Measurements from ENCODE around the gene WDR5.

Gene WDR5

DNA sequence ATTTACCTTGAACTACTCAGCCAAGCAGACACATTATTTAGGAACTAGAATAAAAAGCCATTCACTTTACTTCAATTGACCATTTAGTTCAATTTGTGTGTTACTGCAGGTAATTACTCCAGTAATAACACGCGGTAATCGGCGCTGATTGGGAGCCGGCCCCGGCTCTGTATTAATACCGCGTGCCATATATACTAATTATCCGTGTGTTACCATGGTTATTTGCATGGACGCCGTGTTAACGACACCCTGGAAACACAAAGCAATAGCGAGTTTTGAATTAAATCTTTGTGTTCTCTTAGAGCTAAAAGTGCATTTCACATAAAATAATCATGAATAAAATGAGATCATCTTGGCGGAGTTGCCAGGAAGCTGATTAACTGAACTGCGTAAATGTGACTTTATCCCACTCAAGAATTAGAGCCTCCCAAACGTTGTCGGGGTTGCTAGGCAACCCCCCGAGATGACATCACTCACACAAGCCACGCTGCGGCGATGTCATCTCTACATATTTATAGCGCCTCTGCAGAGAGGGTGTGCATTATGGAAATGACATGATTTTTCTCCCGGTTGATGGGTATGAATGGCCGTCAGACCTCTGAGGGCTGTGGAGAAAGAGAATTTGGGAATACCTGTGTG, 69.9 kb downstream of the WDR5 start:
- TF ChIP-seq, protein P1, sequence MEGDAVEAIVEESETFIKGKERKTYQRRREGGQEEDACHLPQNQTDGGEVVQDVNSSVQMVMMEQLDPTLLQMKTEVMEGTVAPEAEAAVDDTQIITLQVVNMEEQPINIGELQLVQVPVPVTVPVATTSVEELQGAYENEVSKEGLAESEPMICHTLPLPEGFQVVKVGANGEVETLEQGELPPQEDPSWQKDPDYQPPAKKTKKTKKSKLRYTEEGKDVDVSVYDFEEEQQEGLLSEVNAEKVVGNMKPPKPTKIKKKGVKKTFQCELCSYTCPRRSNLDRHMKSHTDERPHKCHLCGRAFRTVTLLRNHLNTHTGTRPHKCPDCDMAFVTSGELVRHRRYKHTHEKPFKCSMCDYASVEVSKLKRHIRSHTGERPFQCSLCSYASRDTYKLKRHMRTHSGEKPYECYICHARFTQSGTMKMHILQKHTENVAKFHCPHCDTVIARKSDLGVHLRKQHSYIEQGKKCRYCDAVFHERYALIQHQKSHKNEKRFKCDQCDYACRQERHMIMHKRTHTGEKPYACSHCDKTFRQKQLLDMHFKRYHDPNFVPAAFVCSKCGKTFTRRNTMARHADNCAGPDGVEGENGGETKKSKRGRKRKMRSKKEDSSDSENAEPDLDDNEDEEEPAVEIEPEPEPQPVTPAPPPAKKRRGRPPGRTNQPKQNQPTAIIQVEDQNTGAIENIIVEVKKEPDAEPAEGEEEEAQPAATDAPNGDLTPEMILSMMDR (conservative IDR thresholded peaks at IDR 0.05; ENCODE audit: low read depth, low read length): no peak
- Histone ChIP-seq H3K4me3 (IDR thresholded peaks at IDR 0.05; ENCODE audit: insufficient read depth, low read depth, low read length) (no peak overlapping the region), H3K4me1 (ENCODE audit: low read depth, poor library complexity, severe bottlenecking) (no peaks in the 10 kb centered on the region), H3K9ac (no peak overlapping the region), H3K79me2 (ENCODE audit: insufficient read depth, low read depth) (no peaks in the 10 kb centered on the region), H2AFZ (ENCODE audit: low read depth) (no peak overlapping the region), H4K20me1 (ENCODE audit: insufficient read depth) (no peaks in the 10 kb centered on the region), H3K36me3 (ENCODE audit: insufficient read depth) (no peaks in the 10 kb centered on the region), H3K27me3 (ENCODE audit: insufficient read depth, low read depth) (peaks cover 3% of the 10 kb centered on the region; the same call in 1 of the 2 replicates), H3K4me2 (no peak overlapping the region), H3K27ac (no peak overlapping the region)

DNA sequence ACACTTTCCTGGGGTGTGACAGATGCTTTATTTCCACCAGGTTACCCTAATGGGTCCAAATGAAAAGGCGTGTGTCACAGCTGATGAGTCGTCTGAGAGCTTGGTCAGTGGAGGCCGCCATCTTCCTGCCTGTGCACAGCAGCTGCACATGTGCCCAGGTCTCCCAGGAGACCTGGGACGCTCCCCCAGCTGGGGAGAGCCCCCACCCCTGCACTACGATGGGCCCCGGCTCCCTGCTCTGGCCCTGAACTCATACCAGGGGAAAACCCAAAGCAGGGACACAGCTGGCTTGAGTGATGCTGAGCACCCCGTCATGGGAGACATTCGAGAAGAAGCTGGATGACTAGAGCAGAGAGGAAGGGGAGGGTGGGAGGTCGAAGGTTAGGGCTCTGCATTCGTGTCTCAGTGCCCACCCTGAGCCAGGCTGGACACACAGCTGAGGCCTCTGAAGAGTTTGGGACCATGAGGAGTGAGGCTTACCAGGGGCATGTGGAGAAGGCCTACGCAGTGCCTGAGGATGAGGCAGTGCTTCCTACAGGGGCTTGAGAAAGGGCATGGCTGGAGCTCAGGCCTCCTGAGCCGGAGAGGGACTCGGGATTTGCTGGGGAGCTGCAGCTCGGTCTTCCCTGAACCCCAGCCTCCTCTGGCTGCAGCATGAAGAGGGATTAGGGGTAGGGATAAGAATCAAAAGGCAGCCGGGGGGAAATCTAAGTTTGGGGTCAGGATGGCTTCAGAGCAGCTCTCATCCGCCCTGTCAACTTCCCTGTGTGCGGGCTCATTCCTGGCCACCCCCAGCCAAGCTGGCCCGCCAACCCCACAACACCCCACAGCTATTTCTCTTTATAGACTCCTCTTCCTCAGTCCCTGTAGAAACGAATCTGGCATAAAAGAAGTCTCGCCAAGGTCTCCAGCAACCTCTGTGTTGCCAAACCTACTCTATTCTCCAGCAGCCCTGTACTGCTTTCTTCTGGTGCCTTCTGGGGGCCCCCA, 70.7 kb downstream of the WDR5 start:
- Histone ChIP-seq H3K4me1 (ENCODE audit: low read depth, poor library complexity, severe bottlenecking) (no peaks in the 10 kb centered on the region), H2AFZ (ENCODE audit: low read depth) (no peak overlapping the region), H3K27me3 (ENCODE audit: insufficient read depth, low read depth) (peaks cover 3% of the 10 kb centered on the region; the same call in 1 of the 2 replicates), H3K4me3 (IDR thresholded peaks at IDR 0.05; ENCODE audit: insufficient read depth, low read depth, low read length) (no peak overlapping the region), H3K4me2 (no peak overlapping the region), H3K9ac (no peak overlapping the region), H3K79me2 (ENCODE audit: insufficient read depth, low read depth) (no peaks in the 10 kb centered on the region), H4K20me1 (ENCODE audit: insufficient read depth) (no peaks in the 10 kb centered on the region), H3K36me3 (ENCODE audit: insufficient read depth) (no peaks in the 10 kb centered on the region), H3K27ac (no peak overlapping the region)
- TF ChIP-seq, protein P1 (conservative IDR thresholded peaks at IDR 0.05; ENCODE audit: low read depth, low read length): no peak

- TF ChIP-seq, protein P1 (conservative IDR thresholded peaks at IDR 0.05; ENCODE audit: low read depth, low read length): no peak
- Histone ChIP-seq H3K27me3 (ENCODE audit: insufficient read depth, low read depth) (peaks cover 3% of the 10 kb centered on the region; the same call in 1 of the 2 replicates), H4K20me1 (ENCODE audit: insufficient read depth) (no peaks in the 10 kb centered on the region), H3K79me2 (ENCODE audit: insufficient read depth, low read depth) (no peaks in the 10 kb centered on the region), H2AFZ (ENCODE audit: low read depth) (no peak overlapping the region), H3K4me2 (no peak overlapping the region), H3K36me3 (ENCODE audit: insufficient read depth) (no peaks in the 10 kb centered on the region), H3K4me1 (ENCODE audit: low read depth, poor library complexity, severe bottlenecking) (no peaks in the 10 kb centered on the region), H3K27ac (no peak overlapping the region), H3K9ac (no peak overlapping the region), H3K4me3 (IDR thresholded peaks at IDR 0.05; ENCODE audit: insufficient read depth, low read depth, low read length) (no peak overlapping the region)
Measured at GRCh38 chr9:134208310-134208841, 72.5 kb downstream of the WDR5 start.

- Histone ChIP-seq H3K36me3 (ENCODE audit: insufficient read depth) (no peaks in the 10 kb centered on the region), H3K27ac (no peak overlapping the region), H4K20me1 (ENCODE audit: insufficient read depth) (no peaks in the 10 kb centered on the region), H3K4me2 (no peak overlapping the region), H3K4me1 (ENCODE audit: low read depth, poor library complexity, severe bottlenecking) (no peaks in the 10 kb centered on the region), H3K79me2 (ENCODE audit: insufficient read depth, low read depth) (no peaks in the 10 kb centered on the region), H3K9ac (no peak overlapping the region), H3K27me3 (ENCODE audit: insufficient read depth, low read depth) (peaks cover 3% of the 10 kb centered on the region; the same call in 1 of the 2 replicates), H2AFZ (ENCODE audit: low read depth) (no peak overlapping the region), H3K4me3 (IDR thresholded peaks at IDR 0.05; ENCODE audit: insufficient read depth, low read depth, low read length) (no peak overlapping the region)
- TF ChIP-seq, protein P1 (conservative IDR thresholded peaks at IDR 0.05; ENCODE audit: low read depth, low read length): no peak
Measured at GRCh38 chr9:134208981-134209725, 73.3 kb downstream of the WDR5 start.

All from KMS-11 (cell line).